ENCODE measurements around the gene IFT81. TPM values are rescaled to one million over a fixed set of nuclear protein-coding genes. Genes with fewer than 3 reads are reported as not detected.

Gene IFT81
- total RNA-seq, 1 donor: 18.5 TPM

DNA sequence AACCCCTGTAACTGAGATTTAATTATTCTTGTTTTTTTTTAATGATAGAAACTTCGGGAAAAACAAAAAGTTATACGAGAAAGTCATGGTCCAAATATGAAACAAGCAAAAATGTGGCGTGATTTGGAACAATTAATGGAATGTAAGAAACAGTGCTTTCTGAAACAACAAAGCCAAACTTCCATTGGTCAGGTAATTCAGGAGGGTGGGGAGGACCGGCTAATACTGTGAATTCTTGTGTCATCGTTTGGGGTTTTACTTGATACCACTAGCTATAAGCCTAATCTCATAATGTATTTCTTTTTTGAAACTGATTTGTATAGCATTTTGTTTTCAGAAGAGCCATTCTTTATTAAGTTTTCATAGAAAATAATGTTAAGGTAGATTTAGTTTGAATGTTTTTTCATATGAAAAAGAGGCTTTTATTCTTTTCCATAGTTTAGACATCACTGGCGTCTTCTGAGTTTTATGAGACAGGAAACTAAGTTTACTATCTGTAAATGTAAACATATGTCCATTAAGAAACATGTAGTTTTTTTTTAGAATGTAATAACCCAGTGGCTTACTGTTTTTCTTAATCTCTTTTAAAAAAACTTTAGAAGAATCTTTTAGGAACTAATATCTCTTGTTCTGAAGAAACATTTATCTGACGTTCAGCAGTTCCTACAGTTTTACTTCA is 94.0 kb downstream of the IFT81 start:
- no peak overlapping the region for H3K27ac ChIP-seq (ENCODE audit: low read depth, low read length)
- no peak overlapping the region for H3K4me3 ChIP-seq (ENCODE audit: insufficient read depth, low read length)
- H3K4me2 ChIP-seq (ENCODE audit: insufficient read depth, low read length): no peak overlapping the region
- TF ChIP-seq, protein P1, sequence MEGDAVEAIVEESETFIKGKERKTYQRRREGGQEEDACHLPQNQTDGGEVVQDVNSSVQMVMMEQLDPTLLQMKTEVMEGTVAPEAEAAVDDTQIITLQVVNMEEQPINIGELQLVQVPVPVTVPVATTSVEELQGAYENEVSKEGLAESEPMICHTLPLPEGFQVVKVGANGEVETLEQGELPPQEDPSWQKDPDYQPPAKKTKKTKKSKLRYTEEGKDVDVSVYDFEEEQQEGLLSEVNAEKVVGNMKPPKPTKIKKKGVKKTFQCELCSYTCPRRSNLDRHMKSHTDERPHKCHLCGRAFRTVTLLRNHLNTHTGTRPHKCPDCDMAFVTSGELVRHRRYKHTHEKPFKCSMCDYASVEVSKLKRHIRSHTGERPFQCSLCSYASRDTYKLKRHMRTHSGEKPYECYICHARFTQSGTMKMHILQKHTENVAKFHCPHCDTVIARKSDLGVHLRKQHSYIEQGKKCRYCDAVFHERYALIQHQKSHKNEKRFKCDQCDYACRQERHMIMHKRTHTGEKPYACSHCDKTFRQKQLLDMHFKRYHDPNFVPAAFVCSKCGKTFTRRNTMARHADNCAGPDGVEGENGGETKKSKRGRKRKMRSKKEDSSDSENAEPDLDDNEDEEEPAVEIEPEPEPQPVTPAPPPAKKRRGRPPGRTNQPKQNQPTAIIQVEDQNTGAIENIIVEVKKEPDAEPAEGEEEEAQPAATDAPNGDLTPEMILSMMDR (IDR thresholded peaks at IDR 0.05; ENCODE audit: extremely low read depth, low read depth, low read length): no peak
- no peaks in the 10 kb centered on the region for H3K27me3 ChIP-seq (ENCODE audit: insufficient read depth, low read length)
- H4K20me1 ChIP-seq (ENCODE audit: insufficient read depth, low read length): no peaks in the 10 kb centered on the region
- H2AFZ ChIP-seq (ENCODE audit: low read length): no peak overlapping the region
- H3K4me1 ChIP-seq (ENCODE audit: insufficient read depth, low read length): no peaks in the 10 kb centered on the region
- no peaks in the 10 kb centered on the region for H3K36me3 ChIP-seq (ENCODE audit: insufficient read depth, low read length)
- no peaks in the 10 kb centered on the region for H3K79me2 ChIP-seq (ENCODE audit: insufficient read depth, low read length)
- H3K9me3 ChIP-seq (ENCODE audit: low read depth, low read length): no peaks in the 10 kb centered on the region
- no peak for DNase-seq (ENCODE audit: insufficient read length, low spot score, missing footprints)

DNA sequence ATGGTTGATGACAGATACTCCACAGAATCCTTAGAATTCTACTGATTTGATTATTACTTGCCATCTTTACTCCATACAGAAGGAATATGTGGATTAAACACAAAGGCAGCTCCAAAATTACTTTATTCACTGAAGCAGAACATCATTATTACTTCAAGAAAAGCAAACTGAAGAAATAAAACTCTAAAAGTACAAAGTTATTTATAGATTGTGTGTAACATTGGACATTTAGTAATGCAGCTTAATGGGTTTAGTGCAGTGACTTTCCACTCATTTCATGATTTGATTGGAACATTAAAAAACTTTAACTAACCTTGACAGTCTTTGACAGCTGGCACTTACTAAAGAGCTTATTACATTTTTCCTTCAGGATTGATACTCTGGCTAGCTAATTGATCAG is 97.9 kb downstream of the IFT81 start:
- Histone ChIP-seq H3K4me3 (ENCODE audit: insufficient read depth, low read length) (no peak overlapping the region), H3K36me3 (ENCODE audit: insufficient read depth, low read length) (no peaks in the 10 kb centered on the region), H3K79me2 (ENCODE audit: insufficient read depth, low read length) (no peaks in the 10 kb centered on the region), H4K20me1 (ENCODE audit: insufficient read depth, low read length) (no peaks in the 10 kb centered on the region), H3K4me1 (ENCODE audit: insufficient read depth, low read length) (peaks cover 14% of the 10 kb centered on the region), H3K9me3 (ENCODE audit: low read depth, low read length) (no peaks in the 10 kb centered on the region), H3K4me2 (ENCODE audit: insufficient read depth, low read length) (no peak overlapping the region), H3K27ac (ENCODE audit: low read depth, low read length) (no peak overlapping the region), H2AFZ (ENCODE audit: low read length) (no peak overlapping the region), H3K27me3 (ENCODE audit: insufficient read depth, low read length) (no peaks in the 10 kb centered on the region)
- TF ChIP-seq, protein P1 (IDR thresholded peaks at IDR 0.05; ENCODE audit: extremely low read depth, low read depth, low read length): no peak
- DNase-seq (ENCODE audit: insufficient read length, low spot score, missing footprints): peak; percentile 3

DNA sequence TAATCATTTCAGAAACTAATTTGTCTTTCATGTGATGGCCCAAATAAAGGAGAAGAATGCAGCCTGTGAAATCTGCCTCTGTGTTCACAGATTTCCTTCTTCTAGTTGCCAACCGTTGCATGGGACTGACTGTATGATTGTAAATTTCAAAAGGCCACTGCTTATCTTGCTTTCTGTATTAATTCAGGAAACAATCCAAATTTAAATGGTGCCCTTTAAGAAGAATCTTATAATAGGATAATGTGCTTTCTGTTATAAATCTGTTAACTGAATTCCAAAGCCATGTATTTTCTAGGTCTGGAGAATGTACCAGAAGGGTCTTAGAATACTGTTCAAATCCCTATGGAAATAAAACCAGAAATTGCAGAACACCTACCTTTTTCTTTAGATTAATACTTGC is 98.3 kb downstream of the IFT81 start:
- Histone ChIP-seq H3K27ac (ENCODE audit: low read depth, low read length) (no peak overlapping the region), H3K4me3 (ENCODE audit: insufficient read depth, low read length) (no peak overlapping the region), H3K79me2 (ENCODE audit: insufficient read depth, low read length) (no peaks in the 10 kb centered on the region), H3K36me3 (ENCODE audit: insufficient read depth, low read length) (no peaks in the 10 kb centered on the region), H3K27me3 (ENCODE audit: insufficient read depth, low read length) (no peaks in the 10 kb centered on the region), H4K20me1 (ENCODE audit: insufficient read depth, low read length) (no peaks in the 10 kb centered on the region), H3K4me2 (ENCODE audit: insufficient read depth, low read length) (no peak overlapping the region), H3K9me3 (ENCODE audit: low read depth, low read length) (no peaks in the 10 kb centered on the region), H2AFZ (ENCODE audit: low read length) (no peak overlapping the region), H3K4me1 (ENCODE audit: insufficient read depth, low read length) (peaks cover 14% of the 10 kb centered on the region)
- TF ChIP-seq, protein P1 (IDR thresholded peaks at IDR 0.05; ENCODE audit: extremely low read depth, low read depth, low read length): no peak
- no peak for DNase-seq (ENCODE audit: insufficient read length, low spot score, missing footprints)

DNA sequence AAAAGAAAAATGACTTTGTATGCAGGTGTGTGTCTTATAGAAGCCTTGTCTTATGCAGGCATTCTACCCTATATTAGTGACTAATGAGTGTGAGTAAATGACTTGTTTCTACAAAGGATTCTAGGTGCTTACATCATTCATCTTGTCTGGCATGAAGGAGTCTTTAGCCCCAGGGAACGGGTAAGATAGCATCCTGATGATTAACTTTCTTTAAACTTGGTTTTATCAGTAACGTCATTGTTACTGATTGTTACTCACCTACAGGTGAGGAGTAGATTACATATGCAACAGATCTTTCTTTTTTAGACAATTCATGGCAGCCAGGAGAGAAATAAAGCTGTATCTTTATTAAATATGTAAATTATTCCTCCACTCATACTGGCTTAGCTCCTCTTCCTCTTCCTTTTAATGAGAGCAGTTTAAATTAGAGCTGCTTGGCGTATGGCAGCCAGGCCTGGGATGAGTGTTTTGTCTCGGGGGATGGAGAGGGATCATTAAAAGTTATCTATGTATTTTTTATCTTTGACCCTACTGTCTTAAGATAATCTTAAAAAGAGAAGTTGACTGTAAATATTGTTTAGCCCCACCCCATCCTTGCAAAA is 99.7 kb downstream of the IFT81 start:
- Histone ChIP-seq H3K9me3 (ENCODE audit: low read depth, low read length) (no peaks in the 10 kb centered on the region), H3K27me3 (ENCODE audit: insufficient read depth, low read length) (no peaks in the 10 kb centered on the region), H3K36me3 (ENCODE audit: insufficient read depth, low read length) (no peaks in the 10 kb centered on the region), H3K4me2 (ENCODE audit: insufficient read depth, low read length) (peak overlapping the region; percentile 96), H4K20me1 (ENCODE audit: insufficient read depth, low read length) (no peaks in the 10 kb centered on the region), H3K79me2 (ENCODE audit: insufficient read depth, low read length) (no peaks in the 10 kb centered on the region), H3K4me1 (ENCODE audit: insufficient read depth, low read length) (peaks cover 14% of the 10 kb centered on the region), H3K27ac (ENCODE audit: low read depth, low read length) (peak overlapping the region; percentile 78), H2AFZ (ENCODE audit: low read length) (no peak overlapping the region), H3K4me3 (ENCODE audit: insufficient read depth, low read length) (no peak overlapping the region)
- TF ChIP-seq, protein P1 (IDR thresholded peaks at IDR 0.05; ENCODE audit: extremely low read depth, low read depth, low read length): no peak
- DNase-seq (ENCODE audit: insufficient read length, low spot score, missing footprints): peak; percentile 71
